Large intestine (tissue), 3 donors: Measurements from ENCODE around the gene PLAC9. TPM values are rescaled to one million over a fixed set of nuclear protein-coding genes. Genes with fewer than 3 reads are reported as not detected.

Source experiments
- DNase-seq, 2 donors: peaks; one replicate each; pipeline versions ENCODE4 v3.0.0 to v3.0.0-alpha.2; 2013
- H3K27ac ChIP-seq: one replicate; pipeline ENCODE4 v1.5.1; 2013; ENCODE audit warnings: low read length
- H3K27me3 ChIP-seq: 2 replicates; pipeline ENCODE4 v1.6.1; 2013; ENCODE audit warnings: low read length; ENCODE audit not compliant: control insufficient read depth, insufficient read depth
- H3K36me3 ChIP-seq: 2 replicates; pipeline ENCODE4 v1.6.1; 2013; ENCODE audit warnings: low read length; ENCODE audit not compliant: control insufficient read depth, insufficient read depth
- H3K4me1 ChIP-seq: one replicate; pipeline ENCODE4 v1.6.1; 2013; ENCODE audit warnings: low read length; ENCODE audit not compliant: control insufficient read depth, insufficient read depth
- H3K4me3 ChIP-seq: one replicate; pipeline ENCODE4 v1.5.1; 2013; ENCODE audit warnings: low read length
- H3K9me3 ChIP-seq: one replicate; pipeline ENCODE4 v1.6.1; 2013; ENCODE audit warnings: mild to moderate bottlenecking, low read depth, low read length, moderate library complexity; ENCODE audit not compliant: control insufficient read depth
- WGBS: methylation state at CpG from one replicate; pipeline ENCODE4 v1.1.5; 2013; ENCODE audit warnings: low lambda C conversion rate; ENCODE audit not compliant: insufficient coverage; 5-methylcytosine and 5-hydroxymethylcytosine counted together
- polyA plus RNA-seq: library from polyadenylated mRNA; unstranded; fragments of 120-200 nt; gene quantifications from one replicate; pipeline ENCODE4 v1.2.1, GENCODE V29; 2013

PLAC9 gene
- polyA plus RNA-seq, 1 donor, result 17.8 TPM

DNA sequence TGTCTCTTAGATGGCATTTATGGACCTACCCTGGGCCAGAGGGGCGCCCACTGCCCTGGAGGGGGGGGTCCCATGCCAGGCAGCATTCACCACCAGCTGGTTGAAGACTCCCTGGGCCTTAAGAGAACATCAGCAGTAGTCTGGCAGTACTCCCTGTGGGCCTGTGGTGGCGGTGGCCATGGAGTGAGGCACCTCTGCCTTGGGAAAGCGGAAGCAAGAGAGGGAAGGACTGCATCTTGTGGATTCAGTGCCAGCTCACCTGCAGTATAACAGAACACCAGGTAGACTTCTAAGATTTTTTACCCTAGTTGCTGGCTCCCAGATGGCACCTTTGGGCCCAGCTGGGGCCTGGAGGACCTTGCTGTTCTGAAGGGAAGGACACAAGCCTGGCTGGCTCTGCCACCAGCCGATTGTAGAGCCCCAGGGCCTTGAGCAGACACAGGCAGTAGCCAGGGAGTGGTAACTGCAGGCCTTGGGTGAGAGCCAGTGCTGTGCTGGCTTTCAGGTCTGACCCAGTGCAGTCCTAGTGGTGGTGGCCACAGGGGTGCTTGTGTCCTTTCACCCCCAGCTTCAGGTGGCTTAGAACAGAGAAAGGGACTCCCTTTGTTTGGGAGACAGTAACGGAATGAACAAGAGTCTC, 15.8 kb downstream of the PLAC9 start:
- no CpG with 5 or more reads among the region's 5 CpGs for WGBS
- no peak for DNase-seq
- H3K36me3 ChIP-seq, result peaks cover 41% of the 10 kb centered on the region
- H3K4me1 ChIP-seq, result peaks cover 8% of the 10 kb centered on the region
- peaks cover 3% of the 10 kb centered on the region for H3K9me3 ChIP-seq
- H3K27me3 ChIP-seq, result no peaks in the 10 kb centered on the region
- H3K27ac ChIP-seq, result no peak overlapping the region
- H3K4me3 ChIP-seq, result no peak overlapping the region

GRCh38 chr10:80149123-80149522, 16.6 kb downstream of the PLAC9 start:
- DNase-seq, result no peak
- WGBS, result 80% methylated on average over 1 of the region's 2 CpGs
- H3K27me3 ChIP-seq, result no peaks in the 10 kb centered on the region
- peaks cover 5% of the 10 kb centered on the region for H3K4me1 ChIP-seq
- peaks cover 3% of the 10 kb centered on the region for H3K9me3 ChIP-seq
- peaks cover 47% of the 10 kb centered on the region for H3K36me3 ChIP-seq
- no peak overlapping the region for H3K27ac ChIP-seq
- no peak overlapping the region for H3K4me3 ChIP-seq

DNA sequence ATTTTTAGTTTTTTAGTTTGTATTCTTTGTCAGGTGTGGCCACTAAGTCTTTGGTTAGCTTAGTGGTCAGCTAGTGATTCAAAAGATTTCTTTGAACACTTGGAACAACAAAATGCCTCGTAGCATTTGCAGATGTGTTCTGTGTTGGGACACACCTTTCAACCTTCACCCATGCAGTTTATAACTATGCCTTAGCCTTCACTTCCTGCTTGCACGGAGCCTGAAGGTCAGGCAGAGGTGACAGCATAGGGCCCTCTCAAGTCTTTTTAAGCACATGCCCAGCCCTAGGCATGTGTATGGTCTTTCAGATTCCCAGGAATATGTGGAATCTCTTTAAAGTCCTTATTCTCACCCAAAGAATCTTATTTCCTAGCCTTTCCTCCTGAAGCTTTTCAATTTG, 17.6 kb downstream of the PLAC9 start:
- 100% methylated on average over 1 of the region's 2 CpGs for WGBS
- peaks cover 57% of the 10 kb centered on the region for H3K36me3 ChIP-seq

DNA sequence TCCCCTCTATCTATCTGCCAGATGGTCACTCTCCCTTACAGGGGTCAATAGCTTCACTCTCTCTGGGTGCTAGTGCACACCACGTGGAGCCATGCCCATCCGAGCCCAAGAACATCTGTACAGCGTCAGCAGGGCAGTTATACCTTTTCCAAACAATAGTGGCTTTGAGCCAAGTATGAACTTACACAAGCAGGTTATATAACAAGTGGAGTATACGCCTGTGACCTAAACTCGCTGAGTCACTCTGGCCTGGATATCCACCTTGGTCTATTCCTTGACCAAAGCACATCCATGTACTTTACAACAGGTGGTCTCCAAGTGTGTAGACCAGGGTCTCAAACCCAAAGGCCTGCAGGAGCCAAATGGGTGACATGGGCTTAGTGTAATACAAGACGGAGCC, 20.3 kb downstream of the PLAC9 start:
- H3K27me3 ChIP-seq, result no peaks in the 10 kb centered on the region
- WGBS, result no CpG with 5 or more reads among the region's 6 CpGs
- H3K36me3 ChIP-seq, result peaks cover 81% of the 10 kb centered on the region
- no peaks in the 10 kb centered on the region for H3K4me1 ChIP-seq
- peaks cover 3% of the 10 kb centered on the region for H3K9me3 ChIP-seq
- no peak for DNase-seq
- H3K27ac ChIP-seq, result no peak overlapping the region
- no peak overlapping the region for H3K4me3 ChIP-seq

More for the DNA sequence above, 17.6 kb downstream of the PLAC9 start:
- DNase-seq, result no peak
- Histone ChIP-seq H3K27me3 (no peaks in the 10 kb centered on the region), H3K27ac (no peak overlapping the region), H3K9me3 (peaks cover 3% of the 10 kb centered on the region), H3K4me1 (no peaks in the 10 kb centered on the region), H3K4me3 (no peak overlapping the region)

GRCh38 chr10:80153460-80153859, 20.9 kb downstream of the PLAC9 start:
- no peak for DNase-seq
- peaks cover 84% of the 10 kb centered on the region for H3K36me3 ChIP-seq
- H3K9me3 ChIP-seq, result peaks cover 3% of the 10 kb centered on the region
- H3K27me3 ChIP-seq, result no peaks in the 10 kb centered on the region
- no CpG with 5 or more reads among the region's 3 CpGs for WGBS
- no peaks in the 10 kb centered on the region for H3K4me1 ChIP-seq
- no peak overlapping the region for H3K27ac ChIP-seq
- H3K4me3 ChIP-seq, result no peak overlapping the region

DNA sequence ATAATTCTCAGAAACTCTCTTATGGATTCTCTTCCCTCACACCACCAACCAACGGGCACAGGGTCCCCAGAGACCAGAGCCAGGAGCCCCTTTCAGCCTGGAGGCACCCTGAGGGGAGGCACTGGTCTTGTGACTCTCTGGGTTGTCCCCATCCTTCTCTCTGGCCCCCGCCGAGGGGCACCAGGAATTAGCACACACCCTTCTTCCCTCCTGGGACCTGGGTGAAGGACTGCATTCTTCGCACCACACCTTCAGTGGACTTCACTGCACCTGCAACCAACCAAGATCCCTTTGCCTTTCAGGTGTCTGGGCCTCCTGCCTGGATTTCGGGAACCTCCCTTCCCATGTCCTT, 22.1 kb downstream of the PLAC9 start:
- Histone ChIP-seq H3K4me3 (no peak overlapping the region), H3K27me3 (no peaks in the 10 kb centered on the region), H3K36me3 (peaks cover 95% of the 10 kb centered on the region), H3K27ac (no peak overlapping the region), H3K4me1 (no peaks in the 10 kb centered on the region), H3K9me3 (peaks cover 3% of the 10 kb centered on the region)
- DNase-seq, result no peak
- no CpG with 5 or more reads among the region's 5 CpGs for WGBS

DNA sequence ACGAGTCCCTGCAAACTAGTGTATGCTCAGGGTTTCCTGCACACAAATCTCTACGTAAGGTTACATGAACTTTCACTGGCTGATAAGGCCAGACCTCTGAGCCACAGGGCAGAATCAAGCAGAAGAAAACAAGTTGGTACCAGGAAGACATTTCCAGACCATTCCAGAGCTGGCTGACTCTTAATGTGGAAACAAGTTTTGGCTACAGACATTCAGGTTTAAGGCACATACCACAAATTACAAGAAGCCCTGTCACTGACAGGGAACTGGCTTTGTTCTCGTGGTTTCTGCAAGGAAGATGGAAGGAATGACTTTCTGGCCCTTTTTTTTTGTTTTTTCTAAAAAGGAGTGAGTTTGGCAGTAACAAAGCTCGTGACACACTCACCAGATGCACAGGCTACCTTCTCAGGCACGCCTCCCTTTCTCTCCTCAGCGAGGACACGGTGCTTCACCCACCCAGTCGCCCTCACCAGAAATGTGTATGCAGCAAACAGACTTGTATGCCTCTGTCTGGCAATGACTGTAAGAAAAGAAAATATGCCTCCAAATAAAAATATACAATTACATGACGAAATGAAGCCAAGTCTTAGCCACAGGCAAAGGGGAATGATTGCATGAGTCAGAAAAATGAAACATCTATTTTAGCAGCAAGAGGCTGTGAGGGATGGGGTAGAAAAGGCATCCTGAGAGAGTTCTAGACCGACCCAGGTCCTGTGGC, 22.6 kb downstream of the PLAC9 start:
- H3K27ac ChIP-seq, result no peak overlapping the region
- DNase-seq, result no peak
- no peaks in the 10 kb centered on the region for H3K4me1 ChIP-seq

DNA sequence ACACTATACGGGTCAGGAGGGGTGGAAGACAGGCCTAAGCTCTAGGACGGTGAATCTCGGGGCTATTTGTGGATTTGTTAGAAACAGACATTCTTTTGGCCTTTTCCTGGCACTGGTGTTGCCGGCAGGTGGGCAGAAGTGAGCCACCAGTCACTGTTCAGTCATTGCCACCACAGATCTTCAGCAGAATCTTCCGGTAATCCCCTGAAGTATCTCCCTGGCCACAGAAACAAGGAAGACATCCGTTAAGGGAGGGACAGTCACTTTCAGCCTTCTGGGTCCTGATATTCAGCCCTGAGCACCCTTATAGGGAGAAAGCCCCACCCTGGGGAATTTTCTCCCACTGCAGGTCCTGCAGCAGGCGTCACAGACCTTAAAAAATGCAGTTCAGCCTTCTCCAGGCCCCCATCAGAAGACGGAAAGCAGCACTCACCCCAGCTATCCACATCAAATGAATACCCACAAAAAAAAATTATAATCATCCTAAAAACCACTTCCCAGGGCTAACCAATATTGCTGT, 23.2 kb downstream of the PLAC9 start:
- WGBS, result no CpG with 5 or more reads among the region's 8 CpGs
- Histone ChIP-seq H3K27me3 (no peaks in the 10 kb centered on the region), H3K9me3 (no peaks in the 10 kb centered on the region), H3K36me3 (peaks cover 95% of the 10 kb centered on the region), H3K27ac (no peak overlapping the region), H3K4me1 (no peaks in the 10 kb centered on the region), H3K4me3 (no peak overlapping the region)
- DNase-seq, result no peak

More for the DNA sequence above, 22.6 kb downstream of the PLAC9 start:
- Histone ChIP-seq H3K9me3 (no peaks in the 10 kb centered on the region), H3K4me3 (no peak overlapping the region), H3K36me3 (peaks cover 96% of the 10 kb centered on the region), H3K27me3 (no peaks in the 10 kb centered on the region)
- WGBS, result 89% methylated on average over 1 of the region's 10 CpGs

GRCh38 chr10:80156216-80156615, 23.7 kb downstream of the PLAC9 start:
- DNase-seq, result no peak
- no peaks in the 10 kb centered on the region for H3K27me3 ChIP-seq
- no peak overlapping the region for H3K27ac ChIP-seq
- H3K36me3 ChIP-seq, result peaks cover 95% of the 10 kb centered on the region
- no CpG with 5 or more reads among the region's 5 CpGs for WGBS
- H3K4me1 ChIP-seq, result no peaks in the 10 kb centered on the region
- H3K4me3 ChIP-seq, result no peak overlapping the region
- no peaks in the 10 kb centered on the region for H3K9me3 ChIP-seq

DNA sequence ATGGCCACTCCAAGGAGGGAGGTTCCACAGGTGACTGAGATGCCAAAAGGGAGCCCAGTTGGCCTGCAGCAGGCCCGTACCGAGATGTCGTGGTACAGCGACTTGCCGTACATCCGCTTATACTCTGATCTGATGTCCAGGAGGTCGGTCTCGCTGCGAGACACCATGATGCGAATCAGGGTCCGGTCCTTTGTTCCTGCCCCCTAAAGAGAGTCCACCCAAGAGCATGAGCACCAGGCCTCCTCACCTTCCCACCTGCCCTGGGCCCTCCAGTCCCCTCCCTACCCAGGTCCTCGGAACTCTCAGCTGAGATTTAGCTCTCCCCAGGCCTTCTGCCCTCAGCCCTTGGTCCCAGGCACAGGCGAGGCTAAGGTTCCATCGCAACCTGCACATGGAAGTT, 25.0 kb downstream of the PLAC9 start:
- Histone ChIP-seq H3K36me3 (peaks cover 95% of the 10 kb centered on the region), H3K4me3 (no peak overlapping the region), H3K27me3 (no peaks in the 10 kb centered on the region), H3K4me1 (no peaks in the 10 kb centered on the region), H3K9me3 (no peaks in the 10 kb centered on the region), H3K27ac (no peak overlapping the region)
- no peak for DNase-seq
- WGBS, result no CpG with 5 or more reads among the region's 14 CpGs
